Suprapubic skin (tissue), 4 donors: ENCODE data around the gene C11orf21.

ENCODE experiments used
- EP300 ChIP-seq: sonication (generic); formaldehyde crosslinking; IDR thresholded peaks from one replicate; pipeline ENCODE4 v1.6.1; 2017; ENCODE audit warnings: antibody characterized with exemption
- POLR2A ChIP-seq, 2 donors: fragments of 450-650 bp; IDR thresholded peaks; one replicate each; pipeline ENCODE4 v1.6.1; 2017; ENCODE audit warnings: antibody characterized with exemption in 2 of 2, mild to moderate bottlenecking in 2 of 2, moderate library complexity in 2 of 2
- POLR2AphosphoS5 ChIP-seq, 3 donors: sonication (generic); formaldehyde crosslinking; IDR thresholded peaks; one replicate each; pipeline ENCODE4 v1.6.1; 2017; ENCODE audit warnings: antibody characterized with exemption in 3 of 3
- TF ChIP-seq, protein P1 (sequence below), 2 donors: fragments of 200-600 bp in 1 of 2; fragments of 450-650 bp in 1 of 2; sonication (generic) in 1 of 2; IDR thresholded peaks; one replicate each; pipeline ENCODE4 v1.5.1; 2016 to 2019; ENCODE audit warnings: antibody characterized with exemption in 2 of 2, mild to moderate bottlenecking in 1 of 2, moderate library complexity in 1 of 2

DNA sequence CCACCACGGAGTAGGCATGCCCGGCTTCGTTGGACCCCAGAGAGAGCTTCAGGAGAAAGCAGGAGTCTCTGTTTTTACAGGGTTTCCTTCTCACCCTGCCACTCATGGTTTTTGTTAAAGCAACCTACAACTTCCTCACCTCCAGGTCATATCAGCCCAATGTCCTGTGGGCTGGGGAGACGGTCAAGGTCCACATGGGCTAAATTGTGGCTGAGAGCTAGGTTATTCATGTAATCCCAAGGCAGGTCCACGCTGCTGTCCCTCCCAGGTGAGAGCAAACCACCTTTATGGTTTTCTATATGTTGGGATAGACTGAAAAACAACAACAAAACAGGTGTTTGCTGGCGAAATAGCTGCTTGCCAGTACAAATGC, 19.6 kb upstream of the C11orf21 start:
- TF ChIP-seq, protein P1, sequence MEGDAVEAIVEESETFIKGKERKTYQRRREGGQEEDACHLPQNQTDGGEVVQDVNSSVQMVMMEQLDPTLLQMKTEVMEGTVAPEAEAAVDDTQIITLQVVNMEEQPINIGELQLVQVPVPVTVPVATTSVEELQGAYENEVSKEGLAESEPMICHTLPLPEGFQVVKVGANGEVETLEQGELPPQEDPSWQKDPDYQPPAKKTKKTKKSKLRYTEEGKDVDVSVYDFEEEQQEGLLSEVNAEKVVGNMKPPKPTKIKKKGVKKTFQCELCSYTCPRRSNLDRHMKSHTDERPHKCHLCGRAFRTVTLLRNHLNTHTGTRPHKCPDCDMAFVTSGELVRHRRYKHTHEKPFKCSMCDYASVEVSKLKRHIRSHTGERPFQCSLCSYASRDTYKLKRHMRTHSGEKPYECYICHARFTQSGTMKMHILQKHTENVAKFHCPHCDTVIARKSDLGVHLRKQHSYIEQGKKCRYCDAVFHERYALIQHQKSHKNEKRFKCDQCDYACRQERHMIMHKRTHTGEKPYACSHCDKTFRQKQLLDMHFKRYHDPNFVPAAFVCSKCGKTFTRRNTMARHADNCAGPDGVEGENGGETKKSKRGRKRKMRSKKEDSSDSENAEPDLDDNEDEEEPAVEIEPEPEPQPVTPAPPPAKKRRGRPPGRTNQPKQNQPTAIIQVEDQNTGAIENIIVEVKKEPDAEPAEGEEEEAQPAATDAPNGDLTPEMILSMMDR (IDR thresholded peaks at IDR 0.05): no peak
- TF ChIP-seq POLR2AphosphoS5 (IDR thresholded peaks at IDR 0.05) (no peak), EP300 (no peak), POLR2A (IDR thresholded peaks at IDR 0.05) (no peak)
